DOHH2 (cell line): ENCODE results near the gene DDX1.

Experiments used
- H3F3A ChIP-seq: fragments of 200-600 bp; sonication (generic), shearing (Covaris generic); 2 replicates; pipeline ENCODE4 v1.6.0; 2016; ENCODE audit warnings: antibody characterized with exemption, mild to moderate bottlenecking; ENCODE audit not compliant: control insufficient read depth, insufficient read depth
- H3K27ac ChIP-seq: fragments of 200-600 bp; sonication (generic); 2 replicates; pipeline ENCODE4 v1.5.1; 2014; ENCODE audit warnings: low read depth, mild to moderate bottlenecking, low read length, moderate library complexity
- H3K27me3 ChIP-seq: fragments of 200-600 bp; sonication (generic); 2 replicates; pipeline ENCODE4 v1.6.1; 2014; ENCODE audit warnings: mild to moderate bottlenecking, low read length, mixed read lengths; ENCODE audit not compliant: control insufficient read depth
- H3K36me3 ChIP-seq: fragments of 200-600 bp; sonication (generic); 2 replicates; pipeline ENCODE4 v1.6.1; 2014; ENCODE audit warnings: mild to moderate bottlenecking, low read length, moderate library complexity, mixed read lengths; ENCODE audit not compliant: control insufficient read depth
- H3K4me1 ChIP-seq: fragments of 200-600 bp; sonication (generic); 2 replicates; pipeline ENCODE4 v1.6.1; 2014; ENCODE audit warnings: mild to moderate bottlenecking, low read length, mixed read lengths; ENCODE audit not compliant: control insufficient read depth
- H3K4me2 ChIP-seq: fragments of 200-600 bp; sonication (generic); 2 replicates; pipeline ENCODE4 v1.6.0; 2014; ENCODE audit warnings: mild to moderate bottlenecking, low read length, moderate library complexity
- H3K4me3 ChIP-seq: fragments of 200-600 bp; sonication (generic); 2 replicates; pipeline ENCODE4 v1.5.1; 2014; ENCODE audit warnings: mild to moderate bottlenecking, low read length, mixed read lengths
- H3K79me2 ChIP-seq: fragments of 200-600 bp; sonication (generic); 2 replicates; pipeline ENCODE4 v1.6.1; 2014; ENCODE audit warnings: mild to moderate bottlenecking, low read length, mixed read lengths; ENCODE audit not compliant: control insufficient read depth
- H3K9me2 ChIP-seq: fragments of 200-600 bp; sonication (generic); replicated peaks from 2 replicates; pipeline ENCODE4 v1.6.1; 2014; ENCODE audit warnings: mild to moderate bottlenecking, low read length, mixed read lengths; ENCODE audit not compliant: control insufficient read depth
- H3K9me3 ChIP-seq: fragments of 200-600 bp; sonication (generic); 2 replicates; pipeline ENCODE4 v1.6.1; 2014; ENCODE audit warnings: antibody characterized with exemption, low read length, mixed read lengths; ENCODE audit not compliant: control insufficient read depth, insufficient read depth
- H4K20me1 ChIP-seq: fragments of 200-600 bp; sonication (generic); 2 replicates; pipeline ENCODE4 v1.6.0; 2014; ENCODE audit warnings: low read depth, mild to moderate bottlenecking, antibody characterized with exemption, low read length, moderate library complexity; ENCODE audit not compliant: control insufficient read depth, insufficient read depth
- CTCF ChIP-seq: fragments of 200-600 bp; sonication (generic); IDR thresholded peaks from one replicate; pipeline ENCODE4 v1.5.1; 2014; ENCODE audit warnings: antibody characterized with exemption, mild to moderate bottlenecking, low read depth, low read length; ENCODE audit not compliant: poor library complexity, severe bottlenecking
- EZH2phosphoT487 ChIP-seq: fragments of 200-600 bp; sonication (generic); IDR thresholded peaks from 2 replicates; pipeline ENCODE4 v1.6.1; 2017; ENCODE audit warnings: borderline replicate concordance, mild to moderate bottlenecking, antibody characterized with exemption, low read length, moderate library complexity, mixed read lengths

DDX1 gene

DNA sequence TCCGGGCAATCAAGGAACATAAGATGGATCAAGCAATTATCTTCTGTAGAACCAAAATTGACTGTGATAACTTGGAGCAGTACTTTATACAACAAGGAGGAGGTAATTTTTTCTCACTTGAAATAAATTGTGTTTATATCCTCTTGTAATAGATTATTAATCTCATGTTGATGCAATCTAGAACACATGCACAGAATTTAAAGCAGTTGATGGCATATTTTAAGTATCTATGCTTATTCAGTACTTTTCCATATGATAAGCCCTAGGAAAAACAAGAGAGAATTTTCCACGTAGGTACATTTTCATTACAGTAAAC lies 31.8 kb downstream of the DDX1 start:
- Histone ChIP-seq H3K27ac (no peak overlapping the region), H4K20me1 (no peaks in the 10 kb centered on the region), H3K79me2 (no peaks in the 10 kb centered on the region), H3K9me3 (no peaks in the 10 kb centered on the region), H3K36me3 (peaks cover 97% of the 10 kb centered on the region), H3F3A (no peaks in the 10 kb centered on the region), H3K4me1 (no peaks in the 10 kb centered on the region), H3K4me3 (no peak overlapping the region), H3K4me2 (no peak overlapping the region), H3K27me3 (no peaks in the 10 kb centered on the region), H3K9me2 (no peaks in the 10 kb centered on the region)
- TF ChIP-seq EZH2phosphoT487 (no peak), CTCF (no peak)

GRCh38 chr2:15623898-15624541 lies 32.4 kb downstream of the DDX1 start:
- H3K9me3 ChIP-seq, result no peaks in the 10 kb centered on the region
- no peak for TF ChIP-seq CTCF
- TF ChIP-seq EZH2phosphoT487, result no peak
- H3K27ac ChIP-seq, result no peak overlapping the region
- no peak overlapping the region for H3K4me2 ChIP-seq
- H4K20me1 ChIP-seq, result no peaks in the 10 kb centered on the region
- H3K4me1 ChIP-seq, result no peaks in the 10 kb centered on the region
- H3K36me3 ChIP-seq, result peaks cover 94% of the 10 kb centered on the region
- no peaks in the 10 kb centered on the region for H3F3A ChIP-seq
- H3K79me2 ChIP-seq, result no peaks in the 10 kb centered on the region
- H3K9me2 ChIP-seq, result no peaks in the 10 kb centered on the region
- no peak overlapping the region for H3K4me3 ChIP-seq
- no peaks in the 10 kb centered on the region for H3K27me3 ChIP-seq

GRCh38 chr2:15624903-15625302 lies 33.2 kb downstream of the DDX1 start:
- H3K9me2 ChIP-seq, result no peaks in the 10 kb centered on the region
- peaks cover 94% of the 10 kb centered on the region for H3K36me3 ChIP-seq
- no peaks in the 10 kb centered on the region for H4K20me1 ChIP-seq
- no peak for TF ChIP-seq EZH2phosphoT487
- TF ChIP-seq CTCF, result no peak
- no peak overlapping the region for H3K4me3 ChIP-seq
- no peaks in the 10 kb centered on the region for H3K9me3 ChIP-seq
- H3K79me2 ChIP-seq, result no peaks in the 10 kb centered on the region
- no peaks in the 10 kb centered on the region for H3F3A ChIP-seq
- H3K27ac ChIP-seq, result no peak overlapping the region
- H3K27me3 ChIP-seq, result no peaks in the 10 kb centered on the region
- H3K4me2 ChIP-seq, result no peak overlapping the region
- H3K4me1 ChIP-seq, result no peaks in the 10 kb centered on the region
